Prostate gland (tissue), 2 donors: ENCODE results near the gene LIX1L. TPM values are rescaled to one million over a fixed set of nuclear protein-coding genes. Genes with fewer than 3 reads are reported as not detected.

Experiments
- DNase-seq: peaks from one replicate; pipeline ENCODE4 v3.0.0-alpha.2; 2019; ENCODE audit warnings: low spot score
- H3K27ac ChIP-seq, 2 donors: fragments of 200-600 bp; sonication (generic); 2 replicates each; pipeline ENCODE4 v1.5.1; 2017 to 2019
- H3K27me3 ChIP-seq: fragments of 200-600 bp; sonication (generic); replicated peaks from 2 replicates; pipeline ENCODE4 v1.5.1; 2019; ENCODE audit not compliant: insufficient read depth
- H3K36me3 ChIP-seq, 2 donors: fragments of 200-600 bp; sonication (generic); 1 replicate in 1 of 2; 2 replicates in 1 of 2; pipeline versions ENCODE4 v1.5.1 to v1.8.1; 2017 to 2019
- H3K4me1 ChIP-seq: fragments of 200-600 bp; sonication (generic); replicated peaks from 2 replicates; pipeline ENCODE4 v1.5.1; 2019
- H3K4me3 ChIP-seq, 2 donors: fragments of 200-600 bp; sonication (generic); 2 replicates each; pipeline ENCODE4 v1.5.1; 2017 to 2019
- H3K9me3 ChIP-seq: fragments of 200-600 bp; sonication (generic); 2 replicates; pipeline ENCODE4 v1.5.1; 2017
- CTCF ChIP-seq, 4 experiments: fragments of 200-600 bp in 2 of 4; fragments of 450-650 bp in 2 of 4; sonication (generic) in 2 of 4; IDR thresholded peaks; 1 replicate in 3 of 4; 2 replicates in 1 of 4; pipeline ENCODE4 v1.5.1; 2016 to 2019; ENCODE audit warnings: antibody characterized with exemption in 4 of 4, mild to moderate bottlenecking in 2 of 4, moderate library complexity in 2 of 4
- POLR2A ChIP-seq: fragments of 450-650 bp; IDR thresholded peaks from one replicate; pipeline ENCODE4 v1.6.1; 2016; ENCODE audit warnings: antibody characterized with exemption, mild to moderate bottlenecking
- POLR2AphosphoS5 ChIP-seq: sonication (generic); formaldehyde crosslinking; IDR thresholded peaks from one replicate; pipeline ENCODE4 v1.6.1; 2017; ENCODE audit warnings: antibody characterized with exemption
- WGBS: methylation state at CpG from one replicate; pipeline ENCODE4 v1.1.5; 2018; 5-methylcytosine and 5-hydroxymethylcytosine counted together
- intact Hi-C: fragments of 100-400 bp; cut with DNase I; formaldehyde crosslinking; loops from one replicate; pipeline ENCODE4 v1.14.2; 2022
- total RNA-seq, 2 donors: library from RNA; depleted of rRNA; stranded (reverse); fragments of >200 nt; gene quantifications; one replicate each; pipeline ENCODE4 v1.1.0, GENCODE V29; 2016

Gene LIX1L
- total RNA-seq, 2 donors from 2014 or later: 30.0 to 31.8 TPM

- peaks cover 18% of the 10 kb centered on the region for H3K4me1 ChIP-seq
These were observed 66.7 kb downstream of the LIX1L start for GRCh38 chr1:145891143-145891542.

GRCh38 chr1:145889722-145890121, 68.1 kb downstream of the LIX1L start:
- intact Hi-C loops: loop anchor here (5.0 kb wide), 1 partner anchor 128 kb away; no protein-coding TSS in a partner anchor
- Histone ChIP-seq H3K4me1 (peaks cover 18% of the 10 kb centered on the region), H3K4me3 (no peak overlapping the region), H3K9me3 (no peaks in the 10 kb centered on the region), H3K27ac (peak overlapping the region; percentile 97 to 98), H3K36me3 (no peaks in the 10 kb centered on the region), H3K27me3 (no peaks in the 10 kb centered on the region)
- WGBS: 73% methylated on average over 3 of the region's 3 CpGs
- TF ChIP-seq CTCF (IDR thresholded peaks at IDR 0.05) (no peak), POLR2A (no peak), POLR2AphosphoS5 (no peak)
- no peak for DNase-seq

More at GRCh38 chr1:145891143-145891542, 66.7 kb downstream of the LIX1L start:
- DNase-seq: peak; percentile 87
- no peaks in the 10 kb centered on the region for H3K27me3 ChIP-seq
- intact Hi-C loops: loop anchor here (5.0 kb wide), 1 partner anchor 126 kb away; no protein-coding TSS in a partner anchor
- H3K4me3 ChIP-seq: peak overlapping the region in 1 of 2 donors; percentile 22
- no peaks in the 10 kb centered on the region for H3K9me3 ChIP-seq
- no peak for TF ChIP-seq POLR2A
- TF ChIP-seq CTCF (IDR thresholded peaks at IDR 0.05): peak in 1 of 4 experiments; percentile 5
- TF ChIP-seq POLR2AphosphoS5: peak; percentile 89
- no peaks in the 10 kb centered on the region for H3K36me3 ChIP-seq
- 32% methylated on average over 1 of the region's 1 CpG for WGBS
- peak overlapping the region; percentile 97 to 98 for H3K27ac ChIP-seq

GRCh38 chr1:145887631-145888030, 70.2 kb downstream of the LIX1L start:
- Histone ChIP-seq H3K4me1 (peaks cover 11% of the 10 kb centered on the region), H3K27ac (no peak overlapping the region), H3K36me3 (no peaks in the 10 kb centered on the region), H3K27me3 (no peaks in the 10 kb centered on the region), H3K9me3 (no peaks in the 10 kb centered on the region), H3K4me3 (no peak overlapping the region)
- WGBS: 51% methylated on average over 5 of the region's 5 CpGs
- no peak for DNase-seq
- no peak for TF ChIP-seq POLR2AphosphoS5
- TF ChIP-seq POLR2A: no peak
- TF ChIP-seq CTCF (IDR thresholded peaks at IDR 0.05): no peak
- intact Hi-C loops: no loop called here

- Histone ChIP-seq H3K4me3 (no peak overlapping the region), H3K36me3 (no peaks in the 10 kb centered on the region), H3K9me3 (no peaks in the 10 kb centered on the region), H3K27ac (no peak overlapping the region), H3K4me1 (peaks cover 8% of the 10 kb centered on the region), H3K27me3 (no peaks in the 10 kb centered on the region)
- intact Hi-C loops: no loop called here
- WGBS: 78% methylated on average over 8 of the region's 8 CpGs
- no peak for DNase-seq
- TF ChIP-seq POLR2A (no peak), CTCF (IDR thresholded peaks at IDR 0.05) (no peak), POLR2AphosphoS5 (no peak)
These were observed 71.0 kb downstream of the LIX1L start for GRCh38 chr1:145886816-145887215.

GRCh38 chr1:145886390-145886789, 71.4 kb downstream of the LIX1L start:
- no peak for TF ChIP-seq POLR2A
- no peak for TF ChIP-seq POLR2AphosphoS5
- no peak for TF ChIP-seq CTCF (IDR thresholded peaks at IDR 0.05)
- WGBS: 55% methylated on average over 11 of the region's 11 CpGs
- Histone ChIP-seq H3K36me3 (no peaks in the 10 kb centered on the region), H3K27me3 (no peaks in the 10 kb centered on the region), H3K9me3 (no peaks in the 10 kb centered on the region), H3K4me1 (peaks cover 4% of the 10 kb centered on the region), H3K27ac (peak overlapping the region; percentile 38 to 46), H3K4me3 (peak overlapping the region; percentile 48 to 61)
- intact Hi-C loops: no loop called here
- no peak for DNase-seq
